ENCODE results near the gene PLEKHA7.

Gene PLEKHA7

DNA sequence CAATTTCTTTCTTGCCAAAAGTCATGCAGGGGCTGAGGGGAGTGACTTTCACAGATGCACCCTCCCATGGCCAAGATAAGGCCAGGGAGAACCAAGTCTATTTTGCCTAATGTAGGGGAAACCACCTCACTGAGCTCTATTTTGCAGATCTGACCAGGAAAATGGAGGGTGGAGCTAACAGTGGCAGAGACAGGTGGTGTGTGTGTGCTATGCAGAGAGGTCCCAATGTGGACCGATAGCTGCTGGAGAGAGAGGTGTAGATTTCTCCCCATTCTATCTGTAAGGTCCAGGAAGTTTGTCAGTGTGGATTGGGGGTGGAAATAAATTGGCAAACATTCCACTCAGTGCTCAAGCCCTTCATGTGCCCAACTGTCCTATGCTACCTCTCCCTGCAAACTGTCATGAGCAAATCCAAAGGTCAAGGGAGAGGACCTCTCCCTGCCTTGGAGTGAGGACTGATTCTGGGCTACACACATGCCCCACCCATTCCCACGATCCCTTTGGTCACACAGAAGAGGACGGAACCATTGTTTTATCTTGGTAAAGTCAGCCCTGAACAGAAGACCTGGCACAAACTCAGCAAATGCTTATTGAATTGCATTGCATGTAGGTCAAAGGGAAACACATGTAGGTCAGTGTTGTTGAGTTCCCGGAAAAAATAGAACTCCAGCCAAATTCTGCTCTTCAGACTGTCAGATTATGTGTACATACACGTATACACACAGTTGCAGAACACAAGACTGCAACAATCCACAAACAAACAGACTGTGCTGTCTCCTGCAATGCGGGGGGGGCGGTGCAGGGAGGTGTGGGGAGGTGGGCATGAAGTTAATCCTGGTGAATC is 209.9 kb downstream of the PLEKHA7 start:
- Histone ChIP-seq H3K27ac (ENCODE audit: low read depth, low read length) (no peak overlapping the region), H3K9ac (ENCODE audit: low read length) (no peak overlapping the region), H2AK5ac (ENCODE audit: low read length) (no peak overlapping the region), H3K56ac (ENCODE audit: low read length) (no peak overlapping the region), H3K18ac (ENCODE audit: low read length) (no peak overlapping the region), H3K79me1 (ENCODE audit: low read length) (no peaks in the 10 kb centered on the region), H2BK120ac (ENCODE audit: low read depth, low read length) (no peak overlapping the region), H3K79me2 (ENCODE audit: control insufficient read depth, insufficient read depth, low read length) (no peaks in the 10 kb centered on the region), H4K5ac (ENCODE audit: low read length) (no peak overlapping the region), H2BK5ac (ENCODE audit: low read length) (no peak overlapping the region), H3K4me3 (ENCODE audit: low read length) (no peak overlapping the region), H3K4me1 (ENCODE audit: control insufficient read depth, low read depth, low read length) (peaks cover 10% of the 10 kb centered on the region), H3K36me3 (ENCODE audit: control insufficient read depth, insufficient read depth, low read length) (no peaks in the 10 kb centered on the region), H4K8ac (ENCODE audit: low read depth, low read length) (no peak overlapping the region), H3K27me3 (ENCODE audit: insufficient read depth, low read length, poor library complexity) (no peaks in the 10 kb centered on the region), H3K4ac (ENCODE audit: low read depth, low read length) (no peak overlapping the region), H2BK15ac (replicated peaks; ENCODE audit: low read depth) (no peak overlapping the region), H3K23ac (ENCODE audit: low read length) (no peak overlapping the region), H3K4me2 (ENCODE audit: low read length) (no peak overlapping the region)
- no peak for DNase-seq
- no CpG with 5 or more reads among the region's 7 CpGs for WGBS (ENCODE audit: extremely low coverage, insufficient coverage, low lambda C conversion rate)

GRCh38 chr11:16801288-16801980 is 212.8 kb downstream of the PLEKHA7 start:
- Histone ChIP-seq H3K18ac (ENCODE audit: low read length) (no peak overlapping the region), H3K56ac (ENCODE audit: low read length) (no peak overlapping the region), H3K27ac (ENCODE audit: low read depth, low read length) (no peak overlapping the region), H3K79me2 (ENCODE audit: control insufficient read depth, insufficient read depth, low read length) (no peaks in the 10 kb centered on the region), H3K23ac (ENCODE audit: low read length) (no peak overlapping the region), H4K8ac (ENCODE audit: low read depth, low read length) (no peak overlapping the region), H4K5ac (ENCODE audit: low read length) (no peak overlapping the region), H2BK120ac (ENCODE audit: low read depth, low read length) (no peak overlapping the region), H3K4me3 (ENCODE audit: low read length) (no peak overlapping the region), H3K27me3 (ENCODE audit: insufficient read depth, low read length, poor library complexity) (no peaks in the 10 kb centered on the region), H3K4me1 (ENCODE audit: control insufficient read depth, low read depth, low read length) (peaks cover 10% of the 10 kb centered on the region), H2BK5ac (ENCODE audit: low read length) (peak overlapping the region; percentile 25), H2AK5ac (ENCODE audit: low read length) (no peak overlapping the region), H3K9ac (ENCODE audit: low read length) (no peak overlapping the region), H3K36me3 (ENCODE audit: control insufficient read depth, insufficient read depth, low read length) (no peaks in the 10 kb centered on the region), H2BK15ac (replicated peaks; ENCODE audit: low read depth) (no peak overlapping the region), H3K4me2 (ENCODE audit: low read length) (no peak overlapping the region), H3K4ac (ENCODE audit: low read depth, low read length) (no peak overlapping the region), H3K79me1 (ENCODE audit: low read length) (no peaks in the 10 kb centered on the region)
- DNase-seq = no peak
- WGBS (ENCODE audit: extremely low coverage, insufficient coverage, low lambda C conversion rate) = no CpG with 5 or more reads among the region's 10 CpGs

DNA sequence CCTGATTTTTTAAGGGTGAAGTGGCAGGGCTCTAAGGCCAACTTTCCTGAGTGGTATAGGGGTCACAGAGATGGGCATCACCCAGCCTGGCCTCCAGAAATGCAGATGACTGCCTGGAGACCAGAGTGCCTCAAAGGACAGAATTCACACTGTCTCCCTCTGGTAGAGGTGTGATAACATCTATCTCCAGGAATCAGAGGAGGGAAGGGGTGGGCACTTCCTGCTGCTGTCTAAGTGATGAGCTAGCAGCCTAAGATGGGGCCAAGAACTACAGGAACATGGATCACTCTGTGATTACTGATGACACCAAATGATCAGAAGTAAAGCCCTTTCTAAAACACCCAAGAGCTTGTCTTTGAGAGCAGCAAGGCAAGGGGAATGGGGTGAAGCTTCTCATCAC is 213.8 kb downstream of the PLEKHA7 start:
- H3K4me1 ChIP-seq (ENCODE audit: control insufficient read depth, low read depth, low read length) = peaks cover 10% of the 10 kb centered on the region
- H3K36me3 ChIP-seq (ENCODE audit: control insufficient read depth, insufficient read depth, low read length) = no peaks in the 10 kb centered on the region
- no peak overlapping the region for H3K4ac ChIP-seq (ENCODE audit: low read depth, low read length)
- H2AK5ac ChIP-seq (ENCODE audit: low read length) = no peak overlapping the region
- H3K79me2 ChIP-seq (ENCODE audit: control insufficient read depth, insufficient read depth, low read length) = no peaks in the 10 kb centered on the region
- H2BK120ac ChIP-seq (ENCODE audit: low read depth, low read length) = no peak overlapping the region
- DNase-seq = peak; percentile 78
- H2BK15ac ChIP-seq (replicated peaks; ENCODE audit: low read depth) = no peak overlapping the region
- no peak overlapping the region for H4K5ac ChIP-seq (ENCODE audit: low read length)
- H3K9ac ChIP-seq (ENCODE audit: low read length) = no peak overlapping the region
- peak overlapping the region; percentile 46 for H3K27ac ChIP-seq (ENCODE audit: low read depth, low read length)
- H2BK5ac ChIP-seq (ENCODE audit: low read length) = peak overlapping the region; percentile 48
- H3K56ac ChIP-seq (ENCODE audit: low read length) = peak overlapping the region; percentile 31
- no peak overlapping the region for H3K23ac ChIP-seq (ENCODE audit: low read length)
- H3K18ac ChIP-seq (ENCODE audit: low read length) = no peak overlapping the region
- no peaks in the 10 kb centered on the region for H3K79me1 ChIP-seq (ENCODE audit: low read length)
- no peak overlapping the region for H3K4me3 ChIP-seq (ENCODE audit: low read length)
- H3K4me2 ChIP-seq (ENCODE audit: low read length) = no peak overlapping the region
- no peak overlapping the region for H4K8ac ChIP-seq (ENCODE audit: low read depth, low read length)
- H3K27me3 ChIP-seq (ENCODE audit: insufficient read depth, low read length, poor library complexity) = no peaks in the 10 kb centered on the region

DNA sequence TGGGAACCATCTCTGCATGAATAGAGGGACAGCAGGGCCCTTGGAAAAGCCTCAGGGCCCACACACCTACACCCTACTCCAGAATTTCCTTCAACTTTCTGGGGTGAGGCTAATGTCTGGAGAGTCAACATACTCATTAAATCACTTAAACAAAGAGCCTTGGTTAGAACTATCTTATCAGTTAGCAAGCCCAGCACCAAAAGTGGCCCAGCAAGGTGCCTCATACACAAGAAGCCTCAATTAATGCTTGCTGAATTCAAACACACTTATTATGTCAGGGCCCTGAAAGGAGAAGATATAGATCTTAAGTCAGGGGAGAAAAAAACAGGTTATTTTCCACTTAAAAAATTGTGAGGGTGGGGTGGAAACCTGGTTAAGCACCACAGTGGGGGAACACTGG is 214.3 kb downstream of the PLEKHA7 start:
- no peak overlapping the region for H3K4me3 ChIP-seq (ENCODE audit: low read length)
- H2BK15ac ChIP-seq (replicated peaks; ENCODE audit: low read depth) = no peak overlapping the region
- H3K27me3 ChIP-seq (ENCODE audit: insufficient read depth, low read length, poor library complexity) = no peaks in the 10 kb centered on the region
- no peaks in the 10 kb centered on the region for H3K79me1 ChIP-seq (ENCODE audit: low read length)
- no peak overlapping the region for H3K4ac ChIP-seq (ENCODE audit: low read depth, low read length)
- peak overlapping the region; percentile 77 for H3K27ac ChIP-seq (ENCODE audit: low read depth, low read length)
- no peaks in the 10 kb centered on the region for H3K36me3 ChIP-seq (ENCODE audit: control insufficient read depth, insufficient read depth, low read length)
- H3K9ac ChIP-seq (ENCODE audit: low read length) = no peak overlapping the region
- peak overlapping the region; percentile 81 for H3K18ac ChIP-seq (ENCODE audit: low read length)
- no peak overlapping the region for H4K5ac ChIP-seq (ENCODE audit: low read length)
- peak; percentile 69 for DNase-seq
- peaks cover 10% of the 10 kb centered on the region for H3K4me1 ChIP-seq (ENCODE audit: control insufficient read depth, low read depth, low read length)
- no peak overlapping the region for H2AK5ac ChIP-seq (ENCODE audit: low read length)
- no peak overlapping the region for H2BK120ac ChIP-seq (ENCODE audit: low read depth, low read length)
- H3K79me2 ChIP-seq (ENCODE audit: control insufficient read depth, insufficient read depth, low read length) = no peaks in the 10 kb centered on the region
- peak overlapping the region; percentile 74 for H2BK5ac ChIP-seq (ENCODE audit: low read length)
- peak overlapping the region; percentile 57 for H3K56ac ChIP-seq (ENCODE audit: low read length)
- no peak overlapping the region for H3K4me2 ChIP-seq (ENCODE audit: low read length)
- H4K8ac ChIP-seq (ENCODE audit: low read depth, low read length) = no peak overlapping the region
- no peak overlapping the region for H3K23ac ChIP-seq (ENCODE audit: low read length)

- Histone ChIP-seq H3K79me1 (ENCODE audit: low read length) (no peaks in the 10 kb centered on the region), H3K9ac (ENCODE audit: low read length) (no peak overlapping the region), H3K23ac (ENCODE audit: low read length) (no peak overlapping the region), H3K4me3 (ENCODE audit: low read length) (no peak overlapping the region), H4K8ac (ENCODE audit: low read depth, low read length) (no peak overlapping the region), H3K27me3 (ENCODE audit: insufficient read depth, low read length, poor library complexity) (no peaks in the 10 kb centered on the region), H3K4me1 (ENCODE audit: control insufficient read depth, low read depth, low read length) (peaks cover 10% of the 10 kb centered on the region), H3K27ac (ENCODE audit: low read depth, low read length) (no peak overlapping the region), H4K5ac (ENCODE audit: low read length) (no peak overlapping the region), H2BK15ac (replicated peaks; ENCODE audit: low read depth) (no peak overlapping the region), H3K4me2 (ENCODE audit: low read length) (no peak overlapping the region), H3K56ac (ENCODE audit: low read length) (no peak overlapping the region), H3K79me2 (ENCODE audit: control insufficient read depth, insufficient read depth, low read length) (no peaks in the 10 kb centered on the region), H3K18ac (ENCODE audit: low read length) (no peak overlapping the region), H2BK120ac (ENCODE audit: low read depth, low read length) (no peak overlapping the region), H2AK5ac (ENCODE audit: low read length) (no peak overlapping the region), H3K36me3 (ENCODE audit: control insufficient read depth, insufficient read depth, low read length) (no peaks in the 10 kb centered on the region), H2BK5ac (ENCODE audit: low read length) (no peak overlapping the region), H3K4ac (ENCODE audit: low read depth, low read length) (no peak overlapping the region)
- no CpG with 5 or more reads among the region's 1 CpG for WGBS (ENCODE audit: extremely low coverage, insufficient coverage, low lambda C conversion rate)
- no peak for DNase-seq
Measured at GRCh38 chr11:16799221-16799620, 215.0 kb downstream of the PLEKHA7 start.
